ENCODE data around the gene GRHPR.

DNA sequence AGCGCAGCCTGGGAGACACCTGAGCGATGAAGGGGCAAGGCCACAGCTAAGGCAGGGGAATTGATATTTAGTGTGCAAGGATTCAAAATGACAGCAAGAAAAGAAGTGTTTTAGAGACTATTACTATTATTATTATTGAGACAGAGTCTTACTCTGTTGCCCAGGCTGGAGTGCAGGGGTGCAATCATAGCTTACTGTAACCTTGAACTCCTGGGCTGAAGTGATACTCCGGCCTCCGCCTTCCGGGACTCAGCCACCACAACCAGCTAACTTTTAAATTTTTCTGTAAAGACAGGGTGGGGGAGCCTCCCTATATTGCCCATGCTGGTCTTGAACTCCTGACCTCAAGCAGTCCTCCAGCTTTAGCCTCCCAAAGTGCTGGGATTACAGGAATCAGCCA, 3.3 kb upstream of the GRHPR start:
- TF ChIP-seq, protein P1, sequence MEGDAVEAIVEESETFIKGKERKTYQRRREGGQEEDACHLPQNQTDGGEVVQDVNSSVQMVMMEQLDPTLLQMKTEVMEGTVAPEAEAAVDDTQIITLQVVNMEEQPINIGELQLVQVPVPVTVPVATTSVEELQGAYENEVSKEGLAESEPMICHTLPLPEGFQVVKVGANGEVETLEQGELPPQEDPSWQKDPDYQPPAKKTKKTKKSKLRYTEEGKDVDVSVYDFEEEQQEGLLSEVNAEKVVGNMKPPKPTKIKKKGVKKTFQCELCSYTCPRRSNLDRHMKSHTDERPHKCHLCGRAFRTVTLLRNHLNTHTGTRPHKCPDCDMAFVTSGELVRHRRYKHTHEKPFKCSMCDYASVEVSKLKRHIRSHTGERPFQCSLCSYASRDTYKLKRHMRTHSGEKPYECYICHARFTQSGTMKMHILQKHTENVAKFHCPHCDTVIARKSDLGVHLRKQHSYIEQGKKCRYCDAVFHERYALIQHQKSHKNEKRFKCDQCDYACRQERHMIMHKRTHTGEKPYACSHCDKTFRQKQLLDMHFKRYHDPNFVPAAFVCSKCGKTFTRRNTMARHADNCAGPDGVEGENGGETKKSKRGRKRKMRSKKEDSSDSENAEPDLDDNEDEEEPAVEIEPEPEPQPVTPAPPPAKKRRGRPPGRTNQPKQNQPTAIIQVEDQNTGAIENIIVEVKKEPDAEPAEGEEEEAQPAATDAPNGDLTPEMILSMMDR (IDR thresholded peaks at IDR 0.05; ENCODE audit: insufficient read depth, low read length), result no peak
- TF ChIP-seq, protein P2, sequence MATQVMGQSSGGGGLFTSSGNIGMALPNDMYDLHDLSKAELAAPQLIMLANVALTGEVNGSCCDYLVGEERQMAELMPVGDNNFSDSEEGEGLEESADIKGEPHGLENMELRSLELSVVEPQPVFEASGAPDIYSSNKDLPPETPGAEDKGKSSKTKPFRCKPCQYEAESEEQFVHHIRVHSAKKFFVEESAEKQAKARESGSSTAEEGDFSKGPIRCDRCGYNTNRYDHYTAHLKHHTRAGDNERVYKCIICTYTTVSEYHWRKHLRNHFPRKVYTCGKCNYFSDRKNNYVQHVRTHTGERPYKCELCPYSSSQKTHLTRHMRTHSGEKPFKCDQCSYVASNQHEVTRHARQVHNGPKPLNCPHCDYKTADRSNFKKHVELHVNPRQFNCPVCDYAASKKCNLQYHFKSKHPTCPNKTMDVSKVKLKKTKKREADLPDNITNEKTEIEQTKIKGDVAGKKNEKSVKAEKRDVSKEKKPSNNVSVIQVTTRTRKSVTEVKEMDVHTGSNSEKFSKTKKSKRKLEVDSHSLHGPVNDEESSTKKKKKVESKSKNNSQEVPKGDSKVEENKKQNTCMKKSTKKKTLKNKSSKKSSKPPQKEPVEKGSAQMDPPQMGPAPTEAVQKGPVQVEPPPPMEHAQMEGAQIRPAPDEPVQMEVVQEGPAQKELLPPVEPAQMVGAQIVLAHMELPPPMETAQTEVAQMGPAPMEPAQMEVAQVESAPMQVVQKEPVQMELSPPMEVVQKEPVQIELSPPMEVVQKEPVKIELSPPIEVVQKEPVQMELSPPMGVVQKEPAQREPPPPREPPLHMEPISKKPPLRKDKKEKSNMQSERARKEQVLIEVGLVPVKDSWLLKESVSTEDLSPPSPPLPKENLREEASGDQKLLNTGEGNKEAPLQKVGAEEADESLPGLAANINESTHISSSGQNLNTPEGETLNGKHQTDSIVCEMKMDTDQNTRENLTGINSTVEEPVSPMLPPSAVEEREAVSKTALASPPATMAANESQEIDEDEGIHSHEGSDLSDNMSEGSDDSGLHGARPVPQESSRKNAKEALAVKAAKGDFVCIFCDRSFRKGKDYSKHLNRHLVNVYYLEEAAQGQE (IDR thresholded peaks at IDR 0.05; ENCODE audit: insufficient replicate concordance, low read depth), result no peak
- TF ChIP-seq POLR2AphosphoS5 (IDR thresholded peaks at IDR 0.05; ENCODE audit: low read depth) (no peak), SPI1 (IDR thresholded peaks at IDR 0.05; ENCODE audit: borderline replicate concordance, low read depth) (no peak), GABPA (IDR thresholded peaks at IDR 0.05; ENCODE audit: low read depth) (no peak)

Data from HL-60 (cell line).